Lower leg skin (tissue), 3 donors: Measurements from ENCODE around the gene C19orf33.

Source experiments
- CTCF ChIP-seq, 3 donors: fragments of 450-650 bp; IDR thresholded peaks; one replicate each; pipeline ENCODE4 v1.5.1; 2016; ENCODE audit warnings: antibody characterized with exemption in 3 of 3, mild to moderate bottlenecking in 3 of 3, moderate library complexity in 2 of 3
- POLR2A ChIP-seq, 2 donors: fragments of 450-650 bp; IDR thresholded peaks; one replicate each; pipeline ENCODE4 v1.6.1; 2016 to 2017; ENCODE audit warnings: antibody characterized with exemption in 2 of 2, mild to moderate bottlenecking in 1 of 2, moderate library complexity in 1 of 2

- TF ChIP-seq CTCF (IDR thresholded peaks at IDR 0.05): no peak
- no peak for TF ChIP-seq POLR2A (IDR thresholded peaks at IDR 0.05)
Observed at GRCh38 chr19:38352611-38353010, 48.6 kb downstream of the C19orf33 start.
